ENCODE results near the gene FNDC1. TPM values are rescaled to one million over a fixed set of nuclear protein-coding genes. Genes with fewer than 3 reads are reported as not detected.

The FNDC1 gene
- total RNA-seq, 4 donors from 2014 or later, result 0.27 to 9.9 (median 1.5) TPM

DNA sequence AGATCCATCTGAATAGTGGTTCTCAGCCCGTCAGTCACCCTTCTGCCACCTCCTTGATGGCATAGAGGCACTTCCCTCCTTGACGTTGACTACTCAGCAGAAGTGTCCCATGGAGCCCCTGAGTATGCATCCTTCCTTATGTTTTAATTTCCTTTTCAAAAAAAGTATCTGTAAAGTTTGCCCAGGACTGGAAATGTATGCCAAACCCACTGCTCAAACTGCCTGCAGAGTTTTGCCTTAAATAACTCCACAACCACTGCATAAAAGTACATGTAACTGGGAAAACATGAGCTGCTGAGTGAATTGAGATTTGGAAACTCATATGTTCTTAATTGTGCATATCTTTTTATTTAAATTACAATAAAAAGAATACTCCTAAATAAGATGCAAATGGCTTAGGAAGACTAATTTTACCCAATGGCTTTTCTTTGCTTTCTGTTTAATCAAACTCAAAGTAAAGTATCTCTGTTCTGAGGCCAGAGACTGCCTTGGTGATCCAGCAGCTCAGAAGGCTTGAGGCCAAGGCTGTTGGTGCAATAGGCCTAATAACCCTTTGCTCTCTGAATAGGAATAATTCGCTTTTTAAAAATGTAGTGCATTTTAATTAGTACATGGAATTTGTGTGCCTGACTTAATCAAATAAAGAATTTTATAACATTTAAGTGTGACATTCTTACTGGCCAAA, 90.4 kb downstream of the FNDC1 start:
- Histone ChIP-seq H3K27me3 (no peaks in the 10 kb centered on the region), H3K9me3 (no peaks in the 10 kb centered on the region), H3K36me3 (no peaks in the 10 kb centered on the region), H3K27ac (no peak overlapping the region), H3K4me1 (peaks cover 0 to 7% (median 0%) of the 10 kb centered on the region in 3 donors), H3K4me3 (no peak overlapping the region)
- ATAC-seq, result no peak
- 63 to 92% methylated on average over 3 of the region's 3 CpGs for WGBS, 2 donors (ENCODE audit: low coverage in 1 of 2)
- no peak for TF ChIP-seq POLR2A (IDR thresholded peaks at IDR 0.05)
- no peak for TF ChIP-seq EP300 (IDR thresholded peaks at IDR 0.05)
- TF ChIP-seq, protein P1, sequence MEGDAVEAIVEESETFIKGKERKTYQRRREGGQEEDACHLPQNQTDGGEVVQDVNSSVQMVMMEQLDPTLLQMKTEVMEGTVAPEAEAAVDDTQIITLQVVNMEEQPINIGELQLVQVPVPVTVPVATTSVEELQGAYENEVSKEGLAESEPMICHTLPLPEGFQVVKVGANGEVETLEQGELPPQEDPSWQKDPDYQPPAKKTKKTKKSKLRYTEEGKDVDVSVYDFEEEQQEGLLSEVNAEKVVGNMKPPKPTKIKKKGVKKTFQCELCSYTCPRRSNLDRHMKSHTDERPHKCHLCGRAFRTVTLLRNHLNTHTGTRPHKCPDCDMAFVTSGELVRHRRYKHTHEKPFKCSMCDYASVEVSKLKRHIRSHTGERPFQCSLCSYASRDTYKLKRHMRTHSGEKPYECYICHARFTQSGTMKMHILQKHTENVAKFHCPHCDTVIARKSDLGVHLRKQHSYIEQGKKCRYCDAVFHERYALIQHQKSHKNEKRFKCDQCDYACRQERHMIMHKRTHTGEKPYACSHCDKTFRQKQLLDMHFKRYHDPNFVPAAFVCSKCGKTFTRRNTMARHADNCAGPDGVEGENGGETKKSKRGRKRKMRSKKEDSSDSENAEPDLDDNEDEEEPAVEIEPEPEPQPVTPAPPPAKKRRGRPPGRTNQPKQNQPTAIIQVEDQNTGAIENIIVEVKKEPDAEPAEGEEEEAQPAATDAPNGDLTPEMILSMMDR (IDR thresholded peaks at IDR 0.05), result no peak
- no peak for TF ChIP-seq POLR2AphosphoS5 (IDR thresholded peaks at IDR 0.05)

DNA sequence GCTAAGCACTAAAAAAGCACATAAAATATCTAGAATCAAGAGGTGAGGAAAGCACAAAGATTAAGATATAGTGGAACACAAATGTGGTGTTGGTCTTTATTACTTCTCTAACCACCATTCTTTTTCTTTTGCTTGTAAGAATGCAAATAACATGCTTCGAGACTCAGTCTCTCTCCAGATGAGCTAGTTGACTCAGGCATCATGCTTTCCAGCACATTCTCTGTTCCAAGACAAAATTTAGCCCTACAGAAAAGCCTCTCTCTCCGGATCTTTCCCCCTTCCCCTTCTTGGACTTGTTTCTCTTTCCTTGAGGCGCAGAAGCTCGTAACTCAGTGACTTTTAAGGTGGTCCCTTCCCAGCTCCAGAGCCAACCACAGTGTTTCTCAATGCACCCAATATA, 91.0 kb downstream of the FNDC1 start:
- H3K4me1 ChIP-seq, result peaks cover 0 to 7% (median 0%) of the 10 kb centered on the region in 3 donors
- ATAC-seq, result no peak
- H3K4me3 ChIP-seq, result no peak overlapping the region
- H3K27ac ChIP-seq, result no peak overlapping the region
- 81 to 82% methylated on average over 4 of the region's 4 CpGs for WGBS, 2 donors (ENCODE audit: low coverage in 1 of 2)
- no peaks in the 10 kb centered on the region for H3K36me3 ChIP-seq
- H3K9me3 ChIP-seq, result no peaks in the 10 kb centered on the region
- H3K27me3 ChIP-seq, result no peaks in the 10 kb centered on the region
- TF ChIP-seq POLR2AphosphoS5 (IDR thresholded peaks at IDR 0.05) (no peak), POLR2A (IDR thresholded peaks at IDR 0.05) (no peak), EP300 (IDR thresholded peaks at IDR 0.05) (no peak)
- TF ChIP-seq, protein P1 (IDR thresholded peaks at IDR 0.05), result no peak

DNA sequence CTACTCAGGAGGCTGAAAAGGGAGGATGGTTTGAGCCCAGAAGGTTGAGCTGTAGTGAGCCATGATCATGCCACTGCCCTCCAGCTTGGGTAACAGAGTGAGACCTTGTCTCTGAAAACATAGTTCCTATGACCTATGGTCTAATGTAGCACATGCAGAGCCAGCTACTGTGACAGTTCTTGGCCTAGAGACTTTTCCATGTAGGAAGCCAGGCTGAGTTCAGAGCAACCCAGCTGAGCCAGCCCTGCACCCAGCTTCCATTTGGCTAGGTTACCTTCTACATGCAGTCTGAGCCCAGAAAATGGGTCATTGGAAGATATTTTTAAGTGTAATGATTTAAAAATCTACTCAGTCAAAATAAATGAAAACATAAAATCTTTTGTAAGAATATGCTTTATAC, 92.8 kb downstream of the FNDC1 start:
- no peaks in the 10 kb centered on the region for H3K36me3 ChIP-seq
- H3K27me3 ChIP-seq, result no peaks in the 10 kb centered on the region
- H3K9me3 ChIP-seq, result no peaks in the 10 kb centered on the region
- ATAC-seq, result no peak
- H3K4me3 ChIP-seq, result no peak overlapping the region
- no peak overlapping the region for H3K27ac ChIP-seq
- no peak for TF ChIP-seq POLR2A (IDR thresholded peaks at IDR 0.05)
- no peak for TF ChIP-seq POLR2AphosphoS5 (IDR thresholded peaks at IDR 0.05)
- H3K4me1 ChIP-seq, result peaks cover 0 to 7% (median 0%) of the 10 kb centered on the region in 3 donors

DNA sequence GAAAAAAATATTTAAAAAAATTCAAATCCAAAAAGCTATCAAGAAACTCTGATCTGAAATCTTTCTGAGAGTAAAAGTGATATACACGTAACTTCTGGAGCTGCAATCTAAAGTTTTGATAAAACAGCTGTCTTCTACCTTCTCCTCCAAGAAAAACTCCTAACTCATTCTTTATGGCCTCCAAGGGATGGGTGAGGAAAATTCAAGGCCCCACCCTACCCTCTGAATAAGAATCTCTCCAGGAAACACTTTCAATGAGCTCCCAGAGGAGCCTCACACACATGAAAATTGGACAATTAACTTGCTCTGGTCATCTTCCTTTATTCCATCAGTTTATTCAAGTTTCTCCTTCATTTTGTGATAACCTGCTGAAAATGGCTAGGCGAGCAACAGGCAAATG, 93.4 kb downstream of the FNDC1 start:
- 79 to 100% methylated on average over 2 of the region's 2 CpGs for WGBS, 2 donors (ENCODE audit: low coverage in 1 of 2)
- H3K27ac ChIP-seq, result no peak overlapping the region
- no peak for ATAC-seq
- TF ChIP-seq POLR2A (IDR thresholded peaks at IDR 0.05), result no peak
- TF ChIP-seq, protein P1 (IDR thresholded peaks at IDR 0.05), result no peak
- TF ChIP-seq POLR2AphosphoS5 (IDR thresholded peaks at IDR 0.05), result no peak
- no peak for TF ChIP-seq EP300 (IDR thresholded peaks at IDR 0.05)
- H3K9me3 ChIP-seq, result no peaks in the 10 kb centered on the region
- no peaks in the 10 kb centered on the region for H3K27me3 ChIP-seq
- no peaks in the 10 kb centered on the region for H3K36me3 ChIP-seq
- no peak overlapping the region for H3K4me3 ChIP-seq
- H3K4me1 ChIP-seq, result peaks cover 0 to 7% (median 0%) of the 10 kb centered on the region in 3 donors

DNA sequence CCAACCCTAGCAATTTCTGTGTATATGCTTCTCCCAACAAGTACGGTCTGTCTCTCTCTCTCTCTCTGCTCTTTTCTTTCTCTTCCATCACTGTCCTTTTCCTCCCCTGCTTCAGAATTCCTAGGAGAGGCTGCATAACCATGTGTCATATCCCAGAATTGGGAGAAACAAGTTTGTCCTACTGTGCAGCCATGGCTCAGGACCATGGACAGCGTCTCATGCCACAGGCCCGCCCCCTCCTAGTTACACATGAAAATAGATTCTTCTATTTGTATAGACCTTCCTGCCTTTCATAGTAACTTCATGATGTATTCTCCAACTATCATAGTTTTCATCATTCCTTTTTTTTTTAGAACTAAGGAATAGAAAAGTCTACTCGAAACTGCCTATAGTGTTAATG, 98.0 kb downstream of the FNDC1 start:
- Histone ChIP-seq H3K27me3 (no peaks in the 10 kb centered on the region), H3K27ac (no peak overlapping the region), H3K9me3 (no peaks in the 10 kb centered on the region), H3K36me3 (no peaks in the 10 kb centered on the region), H3K4me1 (no peaks in the 10 kb centered on the region), H3K4me3 (no peak overlapping the region)
- TF ChIP-seq EP300 (IDR thresholded peaks at IDR 0.05) (no peak), POLR2A (IDR thresholded peaks at IDR 0.05) (no peak)
- 43 to 60% methylated on average over 4 of the region's 4 CpGs for WGBS, 2 donors (ENCODE audit: low coverage in 1 of 2)
- ATAC-seq, result no peak

DNA sequence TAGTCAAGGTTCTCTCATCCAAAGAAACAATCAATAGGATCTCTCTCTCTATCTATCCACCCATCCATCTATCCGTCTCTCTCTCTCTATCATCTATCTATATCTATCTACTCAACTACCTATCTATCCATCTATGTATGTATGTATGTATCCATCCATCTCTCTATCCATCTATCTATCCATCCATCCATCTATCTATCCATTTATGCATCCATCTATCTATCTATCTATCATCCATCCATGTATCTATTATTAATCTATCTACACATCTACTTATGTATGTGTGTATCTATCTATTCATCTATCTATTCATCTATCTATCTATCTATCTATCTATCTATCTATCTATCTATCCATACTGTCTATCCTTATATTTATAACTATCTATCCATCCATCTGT, 99.3 kb downstream of the FNDC1 start:
- no peaks in the 10 kb centered on the region for H3K4me1 ChIP-seq
- H3K4me3 ChIP-seq, result no peak overlapping the region
- H3K36me3 ChIP-seq, result no peaks in the 10 kb centered on the region
- no peak for TF ChIP-seq POLR2A (IDR thresholded peaks at IDR 0.05)
- TF ChIP-seq, protein P1 (IDR thresholded peaks at IDR 0.05), result no peak
- no peak for TF ChIP-seq POLR2AphosphoS5 (IDR thresholded peaks at IDR 0.05)
- no peak for TF ChIP-seq EP300 (IDR thresholded peaks at IDR 0.05)
- ATAC-seq, result no peak
- no peak overlapping the region for H3K27ac ChIP-seq
- WGBS, 2 donors (ENCODE audit: low coverage in 1 of 2), result 89 to 100% methylated on average over 1 of the region's 1 CpG
- H3K27me3 ChIP-seq, result no peaks in the 10 kb centered on the region
- no peaks in the 10 kb centered on the region for H3K9me3 ChIP-seq
